ENCODE data around the gene TMPRSS6. TPM values are rescaled to one million over a fixed set of nuclear protein-coding genes. Genes with fewer than 3 reads are reported as not detected.
"Not testable (repeated sequence)": the region's sequence is repeated elsewhere in the genome, so short reads cannot be mapped to it uniquely, and the experiment has no call there.

Gene TMPRSS6
- total and polyA plus RNA-seq, 2 donors (not counting 1 experiment from before 2014, with no cell fraction given) = 0.03 TPM; not detected in 1

DNA sequence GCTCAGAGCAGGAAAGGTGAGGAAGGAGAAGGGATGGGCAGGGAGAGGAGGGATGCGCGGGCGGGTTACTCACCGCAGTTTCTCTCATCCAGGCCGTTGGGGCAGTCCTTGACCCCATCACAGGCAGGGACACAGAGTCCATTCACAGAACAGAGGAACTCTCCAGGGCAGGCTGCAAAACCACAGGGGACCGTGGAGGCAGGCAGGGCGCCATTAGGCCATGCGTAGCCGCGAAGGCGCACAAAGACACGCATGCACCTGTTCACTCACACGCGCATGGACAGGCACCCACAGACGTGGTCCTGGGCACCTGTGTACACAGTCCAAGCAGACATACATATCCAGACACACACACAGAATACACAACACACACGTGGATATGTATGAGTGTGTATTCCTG, 35.0 kb downstream of the TMPRSS6 start:
- CTCF ChIA-PET = no interaction called here
- no peaks in the 10 kb centered on the region for H4K20me1 ChIP-seq (ENCODE audit: control insufficient read depth, insufficient read depth, low read length, poor library complexity, severe bottlenecking)
- H2AFZ ChIP-seq (ENCODE audit: insufficient read depth, low read depth, low read length, poor library complexity, severe bottlenecking) = no peak overlapping the region
- H3K27ac ChIP-seq (ENCODE audit: low read length in 2 of 2) = no peak overlapping the region
- H3K4me2 ChIP-seq (replicated peaks; ENCODE audit: low read depth, low read length, poor library complexity, severe bottlenecking) = no peak overlapping the region
- H3K9me3 Mint-ChIP-seq (ENCODE audit: insufficient read depth) = no peaks in the 10 kb centered on the region
- H3K27me3 ChIP-seq (replicated peaks in 1 of 4; ENCODE audit: control extremely low read depth in 1 of 4, control insufficient read depth in 3 of 4, insufficient read depth in 4 of 4, low read length in 3 of 4) = peaks cover 0 to 44% (median 8%) of the 10 kb centered on the region in 4 experiments
- H3K4me1 ChIP-seq (ENCODE audit: control insufficient read depth in 2 of 2, insufficient read depth in 2 of 2, low read length in 2 of 2) = peaks cover 4 to 12% of the 10 kb centered on the region in 2 donors
- no peaks in the 10 kb centered on the region for H3K9me3 ChIP-seq (ENCODE audit: control extremely low read depth in 1 of 3, control insufficient read depth in 2 of 3, insufficient read depth in 1 of 3, low read length in 2 of 3)
- ATAC-seq (ENCODE audit: low read depth) (no peak), DNase-seq (no peak)
- TF ChIP-seq, protein P1, sequence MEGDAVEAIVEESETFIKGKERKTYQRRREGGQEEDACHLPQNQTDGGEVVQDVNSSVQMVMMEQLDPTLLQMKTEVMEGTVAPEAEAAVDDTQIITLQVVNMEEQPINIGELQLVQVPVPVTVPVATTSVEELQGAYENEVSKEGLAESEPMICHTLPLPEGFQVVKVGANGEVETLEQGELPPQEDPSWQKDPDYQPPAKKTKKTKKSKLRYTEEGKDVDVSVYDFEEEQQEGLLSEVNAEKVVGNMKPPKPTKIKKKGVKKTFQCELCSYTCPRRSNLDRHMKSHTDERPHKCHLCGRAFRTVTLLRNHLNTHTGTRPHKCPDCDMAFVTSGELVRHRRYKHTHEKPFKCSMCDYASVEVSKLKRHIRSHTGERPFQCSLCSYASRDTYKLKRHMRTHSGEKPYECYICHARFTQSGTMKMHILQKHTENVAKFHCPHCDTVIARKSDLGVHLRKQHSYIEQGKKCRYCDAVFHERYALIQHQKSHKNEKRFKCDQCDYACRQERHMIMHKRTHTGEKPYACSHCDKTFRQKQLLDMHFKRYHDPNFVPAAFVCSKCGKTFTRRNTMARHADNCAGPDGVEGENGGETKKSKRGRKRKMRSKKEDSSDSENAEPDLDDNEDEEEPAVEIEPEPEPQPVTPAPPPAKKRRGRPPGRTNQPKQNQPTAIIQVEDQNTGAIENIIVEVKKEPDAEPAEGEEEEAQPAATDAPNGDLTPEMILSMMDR (IDR thresholded peaks at IDR 0.05) = no peak
- TF ChIP-seq EZH2 (IDR thresholded peaks at IDR 0.05; ENCODE audit: borderline replicate concordance, insufficient read depth, low read depth, low read length, poor library complexity, severe bottlenecking) = no peak
- no peaks in the 10 kb centered on the region for H3K79me2 ChIP-seq (ENCODE audit: control insufficient read depth, insufficient read depth, low read length)
- H3K4me3 ChIP-seq (ENCODE audit: control extremely low read depth in 1 of 5, extremely low read depth in 1 of 5, insufficient read depth in 1 of 5, low read depth in 2 of 5, low read length in 4 of 5) = no peak overlapping the region
- no peaks in the 10 kb centered on the region for H3K36me3 ChIP-seq (replicated peaks in 1 of 2; ENCODE audit: control extremely low read depth in 1 of 2, control insufficient read depth in 1 of 2, extremely low read depth in 1 of 2, insufficient read depth in 2 of 2, low read length in 1 of 2)
- H3K4me1 Mint-ChIP-seq = peaks cover 14% of the 10 kb centered on the region
- no peak overlapping the region for H3K9ac ChIP-seq (ENCODE audit: low read length)
- no peak overlapping the region for H3K4me3 Mint-ChIP-seq
- H3K27ac Mint-ChIP-seq = no peak overlapping the region
- WGBS (ENCODE audit: insufficient coverage) = 78% methylated on average over 11 of the region's 16 CpGs
- peaks cover 25% of the 10 kb centered on the region for H3K27me3 Mint-ChIP-seq
- intact Hi-C loops (cut with micrococcal nuclease) = no loop called here
- POLR2A ChIA-PET = no interaction called here

DNA sequence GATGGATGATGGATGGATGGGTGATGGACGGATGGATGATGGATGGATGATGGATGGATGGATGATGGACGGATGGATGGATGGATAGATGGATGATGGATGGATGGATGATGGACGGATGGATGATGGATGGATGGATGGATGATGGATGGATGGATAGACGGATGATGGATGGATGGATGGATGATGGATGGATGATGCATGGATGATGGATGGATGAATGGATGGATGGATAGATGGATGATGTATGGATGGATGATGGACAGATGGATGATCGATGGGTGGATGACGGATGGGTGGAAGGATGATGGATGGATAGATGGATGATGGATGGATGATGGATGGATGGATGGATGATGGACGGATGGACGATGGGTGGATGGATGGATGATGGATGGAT, 36.8 kb downstream of the TMPRSS6 start:
- H3K9ac ChIP-seq (ENCODE audit: low read length) = no peak overlapping the region
- Mint-ChIP-seq H3K9me3 (ENCODE audit: insufficient read depth) (no peaks in the 10 kb centered on the region), H3K27me3 (peaks cover 34% of the 10 kb centered on the region), H3K27ac (no peak overlapping the region), H3K4me3 (no peak overlapping the region), H3K4me1 (no peaks in the 10 kb centered on the region)
- WGBS (ENCODE audit: insufficient coverage) = 97% methylated on average over 8 of the region's 8 CpGs
- H3K79me2 ChIP-seq (ENCODE audit: control insufficient read depth, insufficient read depth, low read length) = no peaks in the 10 kb centered on the region
- ChIA-PET POLR2A (no interaction called here), CTCF (no interaction called here)
- TF ChIP-seq, protein P1 (IDR thresholded peaks at IDR 0.05) = no peak
- TF ChIP-seq EZH2 (IDR thresholded peaks at IDR 0.05; ENCODE audit: borderline replicate concordance, insufficient read depth, low read depth, low read length, poor library complexity, severe bottlenecking) = no peak
- no peaks in the 10 kb centered on the region for H3K36me3 ChIP-seq (replicated peaks in 1 of 2; ENCODE audit: control extremely low read depth in 1 of 2, control insufficient read depth in 1 of 2, extremely low read depth in 1 of 2, insufficient read depth in 2 of 2, low read length in 1 of 2)
- no peak overlapping the region for H3K27ac ChIP-seq (ENCODE audit: low read length in 2 of 2)
- intact Hi-C loops (cut with micrococcal nuclease) = no loop called here
- no peaks in the 10 kb centered on the region for H3K9me3 ChIP-seq (ENCODE audit: control extremely low read depth in 1 of 3, control insufficient read depth in 2 of 3, insufficient read depth in 1 of 3, low read length in 2 of 3)
- H3K4me1 ChIP-seq (ENCODE audit: control insufficient read depth in 2 of 2, insufficient read depth in 2 of 2, low read length in 2 of 2) = no peaks in the 10 kb centered on the region
- H3K4me2 ChIP-seq (replicated peaks; ENCODE audit: low read depth, low read length, poor library complexity, severe bottlenecking) = no peak overlapping the region
- no peaks in the 10 kb centered on the region for H4K20me1 ChIP-seq (ENCODE audit: control insufficient read depth, insufficient read depth, low read length, poor library complexity, severe bottlenecking)
- peaks cover 0 to 61% (median 14%) of the 10 kb centered on the region in 4 experiments for H3K27me3 ChIP-seq (replicated peaks in 1 of 4; ENCODE audit: control extremely low read depth in 1 of 4, control insufficient read depth in 3 of 4, insufficient read depth in 4 of 4, low read length in 3 of 4)
- H2AFZ ChIP-seq (ENCODE audit: insufficient read depth, low read depth, low read length, poor library complexity, severe bottlenecking) = no peak overlapping the region
- H3K4me3 ChIP-seq (ENCODE audit: control extremely low read depth in 1 of 5, extremely low read depth in 1 of 5, insufficient read depth in 1 of 5, low read depth in 2 of 5, low read length in 4 of 5) = no peak overlapping the region
- DNase-seq = no peak
- no peak for ATAC-seq (ENCODE audit: low read depth)

DNA sequence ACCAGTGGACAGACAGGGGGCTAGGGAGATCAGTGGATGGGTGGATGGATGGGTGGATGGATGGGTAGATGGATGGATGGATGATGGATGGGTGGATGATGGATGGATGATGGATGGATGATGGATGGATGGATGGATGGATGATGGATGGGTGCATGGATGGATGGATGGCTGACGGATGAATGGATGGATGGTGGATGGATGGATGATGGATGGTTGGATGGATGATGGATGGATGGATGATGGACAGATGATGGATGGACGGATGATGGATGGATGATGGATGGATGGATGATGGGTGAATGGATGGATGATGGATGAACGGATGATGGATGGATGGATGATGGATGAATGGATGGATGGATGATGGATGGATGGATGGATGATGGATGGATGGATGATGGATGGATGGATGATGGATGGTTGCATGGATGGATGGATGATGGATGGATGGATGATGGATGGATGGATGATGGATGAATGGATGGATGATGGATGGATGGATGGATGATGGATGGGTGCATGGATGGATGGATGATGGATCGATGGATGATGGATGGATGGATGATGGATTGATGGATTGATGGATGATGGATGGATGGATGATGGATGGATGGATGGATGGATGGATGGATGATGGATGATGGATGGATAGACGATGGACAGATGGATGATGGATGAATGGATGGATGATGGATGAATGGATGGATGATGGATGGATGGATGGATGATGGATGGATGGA, 37.5 kb downstream of the TMPRSS6 start:
- CTCF ChIA-PET; H3K4me3 Mint-ChIP-seq; DNase-seq; H3K27ac Mint-ChIP-seq; ATAC-seq (ENCODE audit: low read depth); H3K9me3 ChIP-seq (ENCODE audit: control extremely low read depth in 1 of 3, control insufficient read depth in 2 of 3, insufficient read depth in 1 of 3, low read length in 2 of 3); H3K4me1 Mint-ChIP-seq; H3K79me2 ChIP-seq (ENCODE audit: control insufficient read depth, insufficient read depth, low read length); H3K9me3 Mint-ChIP-seq (ENCODE audit: insufficient read depth); H3K36me3 ChIP-seq (replicated peaks in 1 of 2; ENCODE audit: control extremely low read depth in 1 of 2, control insufficient read depth in 1 of 2, extremely low read depth in 1 of 2, insufficient read depth in 2 of 2, low read length in 1 of 2); H3K4me2 ChIP-seq (replicated peaks; ENCODE audit: low read depth, low read length, poor library complexity, severe bottlenecking); POLR2A ChIA-PET; H3K4me1 ChIP-seq (ENCODE audit: control insufficient read depth in 2 of 2, insufficient read depth in 2 of 2, low read length in 2 of 2); H2AFZ ChIP-seq (ENCODE audit: insufficient read depth, low read depth, low read length, poor library complexity, severe bottlenecking); H4K20me1 ChIP-seq (ENCODE audit: control insufficient read depth, insufficient read depth, low read length, poor library complexity, severe bottlenecking); H3K9ac ChIP-seq (ENCODE audit: low read length); H3K4me3 ChIP-seq (ENCODE audit: control extremely low read depth in 1 of 5, extremely low read depth in 1 of 5, insufficient read depth in 1 of 5, low read depth in 2 of 5, low read length in 4 of 5); H3K27ac ChIP-seq (ENCODE audit: low read length in 2 of 2); intact Hi-C loops (cut with micrococcal nuclease): not testable (repeated sequence)
- peaks cover 34% of the 10 kb centered on the region for H3K27me3 Mint-ChIP-seq
- WGBS (ENCODE audit: insufficient coverage) = 98% methylated on average over 5 of the region's 5 CpGs
- peaks cover 0 to 59% (median 14%) of the 10 kb centered on the region in 4 experiments for H3K27me3 ChIP-seq (replicated peaks in 1 of 4; ENCODE audit: control extremely low read depth in 1 of 4, control insufficient read depth in 3 of 4, insufficient read depth in 4 of 4, low read length in 3 of 4)
